GM12878 (cell line): ENCODE data around the gene SLCO3A1. TPM values are rescaled to one million over a fixed set of nuclear protein-coding genes. Genes with fewer than 3 reads are reported as not detected.

Source experiments
- ATAC-seq: fragments of 200-7000 bp; cut with Tn5 transposase; 3 replicates; pipeline ENCODE4 v1.9.1; 2020; ENCODE audit warnings: mild to moderate bottlenecking, moderate library complexity
- BruUV-seq: library from RNA; stranded (reverse); fragments of 400-500 nt; replicated peaks from 2 replicates; lab custom pipeline; 2021; lab: Mats Ljungman, UMichigan
- CTCF ChIA-PET: fragments of 300-600 bp; sonication (Branson Sonifier 250); formaldehyde crosslinking; extraction: SDS; loops from one replicate; lab custom pipeline; 2021; ENCODE audit warnings: inconsistent platforms; lab: Yijun Ruan, JAX
- POLR2A ChIA-PET: fragments of 350-600 bp; formaldehyde crosslinking; extraction: SDS; loops from one replicate; lab custom pipeline; 2021; ENCODE audit warnings: inconsistent platforms; lab: Charles Lee
- RAD21 ChIA-PET: fragments of 300-600 bp; sonication (Branson Sonifier 250); formaldehyde crosslinking; loops from one replicate; lab custom pipeline; 2023; ENCODE audit warnings: antibody characterized with exemption; ENCODE audit not compliant: unreplicated experiment; lab: Charles Lee
- SMC1A ChIA-PET: fragments of 300-600 bp; sonication (Branson Sonifier 250); formaldehyde crosslinking; loops from one replicate; lab custom pipeline; 2023; ENCODE audit not compliant: unreplicated experiment, uncharacterized antibody; lab: Charles Lee
- DNase-seq: peaks from one replicate; pipeline ENCODE4 v3.0.0-alpha.2; 2011; ENCODE audit warnings: low read depth, low spot score
- FAIRE-seq: peaks from 3 replicates; lab custom pipeline; 2011; peaks lifted over from hg19 to GRCh38; lab: Jason Lieb, UNC
- H2AFZ ChIP-seq: 2 replicates; pipeline ENCODE4 v1.6.0; 2011; ENCODE audit warnings: low read depth, low read length, control low read depth; ENCODE audit not compliant: control insufficient read depth
- H3K27ac ChIP-seq: 2 replicates; pipeline ENCODE4 v1.5.1; 2011; ENCODE audit warnings: control low read depth; ENCODE audit not compliant: control insufficient read depth, insufficient read depth
- H3K27me3 ChIP-seq, 2 experiments: replicated peaks in 1 of 2; 2 replicates each; pipeline versions ENCODE4 v1.6.0 to v1.6.1; 2011; ENCODE audit warnings: low read length in 1 of 2; ENCODE audit not compliant: control insufficient read depth in 2 of 2, insufficient read depth in 2 of 2
- H3K36me3 ChIP-seq, 2 experiments: 2 replicates each; pipeline ENCODE4 v1.5.1; 2011; ENCODE audit warnings: low read length in 1 of 2; ENCODE audit not compliant: control insufficient read depth in 2 of 2, insufficient read depth in 2 of 2
- H3K4me1 ChIP-seq: 2 replicates; pipeline ENCODE4 v1.6.1; 2011; ENCODE audit warnings: mild to moderate bottlenecking, low read length, moderate library complexity, mixed read lengths; ENCODE audit not compliant: control insufficient read depth, insufficient read depth
- H3K4me2 ChIP-seq: 2 replicates; pipeline ENCODE4 v1.6.0; 2011; ENCODE audit warnings: control low read depth; ENCODE audit not compliant: control insufficient read depth, insufficient read depth
- H3K4me3 ChIP-seq: fragments of 200-600 bp; sonication (generic); 2 replicates; pipeline ENCODE4 v1.5.1; 2016
- H3K79me2 ChIP-seq: 2 replicates; pipeline ENCODE4 v1.6.0; 2011; ENCODE audit warnings: low read length; ENCODE audit not compliant: control insufficient read depth, insufficient read depth
- H3K9ac ChIP-seq: 2 replicates; pipeline ENCODE4 v1.8.0; 2011; ENCODE audit warnings: low read length, control low read depth, mixed read lengths; ENCODE audit not compliant: control insufficient read depth, insufficient read depth
- H3K9me3 ChIP-seq: replicated peaks from 3 replicates; pipeline ENCODE4 v1.5.1; 2011; ENCODE audit warnings: mild to moderate bottlenecking, low read length; ENCODE audit not compliant: control insufficient read depth, insufficient read depth
- H4K20me1 ChIP-seq: 2 replicates; pipeline ENCODE4 v1.6.0; 2011; ENCODE audit not compliant: control insufficient read depth, insufficient read depth
- CEBPB ChIP-seq, 2 experiments: fragments of 150-350 bp in 1 of 2; IDR thresholded peaks; 2 replicates each; pipeline ENCODE4 v1.6.1; 2012 to 2014; ENCODE audit warnings: low read depth in 2 of 2, low read length in 2 of 2, borderline replicate concordance in 1 of 2, inconsistent platforms in 1 of 2
- ESRRA ChIP-seq: IDR thresholded peaks from 2 replicates; pipeline ENCODE4 v1.6.1; 2012; ENCODE audit warnings: mild to moderate bottlenecking, low read length, improper control_type of control experiment
- IKZF2 ChIP-seq, 2 experiments: fragments of 450-650 bp; IDR thresholded peaks; 2 replicates each; pipeline ENCODE4 v1.6.1; 2017; ENCODE audit warnings: mild to moderate bottlenecking in 2 of 2, moderate library complexity in 2 of 2
- RELB ChIP-seq: fragments of 450-650 bp; IDR thresholded peaks from 2 replicates; pipeline ENCODE4 v1.6.1; 2017; ENCODE audit warnings: low read depth, mild to moderate bottlenecking, moderate library complexity
- RFX5 ChIP-seq: IDR thresholded peaks from 2 replicates; pipeline ENCODE4 v1.6.1; 2011; ENCODE audit warnings: low read depth, low read length, improper control_type of control experiment
- SIX5 ChIP-seq: IDR thresholded peaks from 2 replicates; pipeline ENCODE4 v1.6.1; 2011; ENCODE audit warnings: mild to moderate bottlenecking, low read depth, low read length, moderate library complexity; ENCODE audit not compliant: severe bottlenecking
- TARDBP ChIP-seq: IDR thresholded peaks from 2 replicates; pipeline ENCODE4 v1.6.1; 2016; ENCODE audit warnings: borderline replicate concordance
- TCF3 ChIP-seq: IDR thresholded peaks from 2 replicates; pipeline ENCODE4 v1.6.1; 2012; ENCODE audit warnings: low read depth, mild to moderate bottlenecking, low read length, borderline replicate concordance; ENCODE audit not compliant: insufficient read depth
- ZNF687 ChIP-seq: fragments of 450-650 bp; IDR thresholded peaks from 2 replicates; pipeline ENCODE4 v1.6.1; 2017; ENCODE audit warnings: mild to moderate bottlenecking, moderate library complexity
- WGBS: methylation state at CpG from one replicate; pipeline ENCODE4 v1.1.6; 2016; ENCODE audit warnings: low lambda C conversion rate; ENCODE audit not compliant: insufficient replicate concordance, insufficient coverage; ENCODE audit errors: missing lambda C conversion rate; 5-methylcytosine and 5-hydroxymethylcytosine counted together
- in situ Hi-C: fragments of 300-500 bp; cut with MboI; formaldehyde crosslinking; loops from 9 replicates; pipeline ENCODE4 v1.14.3; 2018; ENCODE audit warnings: mixed read lengths
- intact Hi-C: fragments of 100-400 bp; cut with micrococcal nuclease; formaldehyde crosslinking; loops from one replicate; pipeline ENCODE4 v1.14.2; 2022; ENCODE audit not compliant: unreplicated experiment
- polyA plus RNA-seq, 11 experiments: library from polyadenylated mRNA; depleted of rRNA in 4 of 11; unstranded in 6 of 11; stranded (reverse) in 5 of 11; fragments of >200 nt; fragmentation: Nextera tagmentation in 4 of 11; fragmentation: Illumina TruSeq in 1 of 11; extraction: Ambion mirVana in 4 of 11; extraction: Trizol in 1 of 11; gene quantifications; 1 replicate in 1 of 11; 2 replicates in 10 of 11; pipeline versions ENCODE4 v1.2.1 to v1.2.3, GENCODE V29; 2011 to 2016; ENCODE audit warnings: inconsistent platforms in 2 of 11, missing spikeins in 2 of 11, low read depth in 1 of 11
- total RNA-seq, 4 experiments: library from RNA; depleted of rRNA in 3 of 4; stranded (reverse); fragments of >200 nt in 3 of 4; fragmentation: Illumina TruSeq in 1 of 4; extraction: Trizol in 1 of 4; gene quantifications; 2 replicates each; pipeline versions ENCODE4 v1.2.1 to v1.2.3, GENCODE V29; 2013 to 2021

Gene SLCO3A1
- total and polyA plus RNA-seq, 10 of the 15 experiments (the other 5 are each of a cell fraction or from before 2014, with no cell fraction given), result 0.05 to 5.9 (median 0.31) TPM

GRCh38 chr15:92040350-92040749 lies 186.8 kb downstream of the SLCO3A1 start:
- intact Hi-C loops (no loop called here), in situ Hi-C loops (no loop called here)
- no peaks in the 10 kb centered on the region for H3K79me2 ChIP-seq
- TF ChIP-seq IKZF2 (IDR thresholded peaks at IDR 0.05) (no peak), TCF3 (no peak), RELB (no peak), TARDBP (no peak), CEBPB (IDR thresholded peaks at IDR 0.05; ENCODE audit: borderline replicate concordance in 1 of 2, low read depth in 2 of 2, low read length in 2 of 2) (no peak), SIX5 (no peak)
- no peaks in the 10 kb centered on the region for H4K20me1 ChIP-seq
- H3K4me2 ChIP-seq, result no peak overlapping the region
- DNase-seq (no peak), ATAC-seq (no peak), FAIRE-seq (no peak)
- H3K9ac ChIP-seq, result no peak overlapping the region
- H3K27me3 ChIP-seq, result no peaks in the 10 kb centered on the region
- H2AFZ ChIP-seq, result no peak overlapping the region
- H3K9me3 ChIP-seq, result no peaks in the 10 kb centered on the region
- H3K27ac ChIP-seq, result no peak overlapping the region
- POLR2A ChIA-PET, result no interaction called here
- no peaks in the 10 kb centered on the region for H3K4me1 ChIP-seq
- CTCF ChIA-PET, result no interaction called here
- no TSS peak for BruUV-seq
- SMC1A ChIA-PET, result no interaction called here
- WGBS, result 0% methylated on average over 1 of the region's 1 CpG
- no peaks in the 10 kb centered on the region for H3K36me3 ChIP-seq
- H3K4me3 ChIP-seq, result no peak overlapping the region
- RAD21 ChIA-PET, result no interaction called here

- Histone ChIP-seq H4K20me1 (no peaks in the 10 kb centered on the region), H3K9me3 (no peaks in the 10 kb centered on the region), H3K9ac (no peak overlapping the region), H3K4me3 (no peak overlapping the region), H3K4me1 (no peaks in the 10 kb centered on the region), H3K4me2 (no peak overlapping the region), H3K36me3 (no peaks in the 10 kb centered on the region), H3K27ac (no peak overlapping the region), H3K27me3 (no peaks in the 10 kb centered on the region), H3K79me2 (no peaks in the 10 kb centered on the region), H2AFZ (no peak overlapping the region)
- no peak for FAIRE-seq
- CTCF ChIA-PET, result no interaction called here
- no peak for ATAC-seq
- intact Hi-C loops (no loop called here), in situ Hi-C loops (no loop called here)
- BruUV-seq, result no TSS peak
- SMC1A ChIA-PET, result no interaction called here
- RAD21 ChIA-PET, result no interaction called here
- WGBS, result 13% methylated on average over 4 of the region's 4 CpGs
- no peak for DNase-seq
- POLR2A ChIA-PET, result no interaction called here
- TF ChIP-seq ZNF687, result no peak
- no peak for TF ChIP-seq ESRRA
- TF ChIP-seq RFX5, result no peak
These were observed 187.9 kb downstream of the SLCO3A1 start for GRCh38 chr15:92041371-92041770.
